ENCODE data around the gene STX8. TPM values are rescaled to one million over a fixed set of nuclear protein-coding genes. Genes with fewer than 3 reads are reported as not detected.

STX8 gene
- total RNA-seq, 1 experiment from 2014 or later, result 49.0 TPM

DNA sequence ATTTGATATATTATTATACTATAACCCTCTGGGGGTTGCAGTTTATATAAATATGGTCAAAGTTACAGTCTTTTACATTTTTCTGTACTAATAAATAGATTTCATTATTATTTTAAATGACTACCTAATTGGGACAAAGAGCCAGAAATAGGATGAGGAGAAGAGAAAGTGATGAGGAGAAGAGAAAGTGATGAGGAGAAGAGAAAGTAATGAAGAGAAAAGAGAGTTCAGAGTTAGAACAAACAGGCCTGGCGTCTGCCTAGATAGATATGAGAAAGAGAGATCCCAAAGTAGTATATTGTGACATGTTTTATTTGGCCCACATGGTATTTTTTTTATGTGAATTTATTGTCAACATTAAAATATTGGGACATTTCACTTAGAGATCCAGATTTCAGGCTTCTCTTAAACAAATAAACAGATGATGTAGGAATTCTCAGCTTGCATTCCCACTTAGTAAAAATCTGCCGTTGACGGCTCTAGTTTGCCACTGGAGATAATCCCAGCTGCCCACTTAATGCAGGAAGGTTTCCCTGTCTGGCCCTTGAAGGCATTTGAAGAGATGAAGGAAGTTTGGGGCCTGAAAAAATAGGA is 210.7 kb downstream of the STX8 start:
- POLR2A ChIA-PET, result interaction anchor here (0.7 kb wide), 1 partner anchor 25 kb away, joined by 4 read pairs; no protein-coding TSS in a partner anchor
- no peak overlapping the region for H3K4me3 Mint-ChIP-seq (ENCODE audit: unreplicated experiment)

DNA sequence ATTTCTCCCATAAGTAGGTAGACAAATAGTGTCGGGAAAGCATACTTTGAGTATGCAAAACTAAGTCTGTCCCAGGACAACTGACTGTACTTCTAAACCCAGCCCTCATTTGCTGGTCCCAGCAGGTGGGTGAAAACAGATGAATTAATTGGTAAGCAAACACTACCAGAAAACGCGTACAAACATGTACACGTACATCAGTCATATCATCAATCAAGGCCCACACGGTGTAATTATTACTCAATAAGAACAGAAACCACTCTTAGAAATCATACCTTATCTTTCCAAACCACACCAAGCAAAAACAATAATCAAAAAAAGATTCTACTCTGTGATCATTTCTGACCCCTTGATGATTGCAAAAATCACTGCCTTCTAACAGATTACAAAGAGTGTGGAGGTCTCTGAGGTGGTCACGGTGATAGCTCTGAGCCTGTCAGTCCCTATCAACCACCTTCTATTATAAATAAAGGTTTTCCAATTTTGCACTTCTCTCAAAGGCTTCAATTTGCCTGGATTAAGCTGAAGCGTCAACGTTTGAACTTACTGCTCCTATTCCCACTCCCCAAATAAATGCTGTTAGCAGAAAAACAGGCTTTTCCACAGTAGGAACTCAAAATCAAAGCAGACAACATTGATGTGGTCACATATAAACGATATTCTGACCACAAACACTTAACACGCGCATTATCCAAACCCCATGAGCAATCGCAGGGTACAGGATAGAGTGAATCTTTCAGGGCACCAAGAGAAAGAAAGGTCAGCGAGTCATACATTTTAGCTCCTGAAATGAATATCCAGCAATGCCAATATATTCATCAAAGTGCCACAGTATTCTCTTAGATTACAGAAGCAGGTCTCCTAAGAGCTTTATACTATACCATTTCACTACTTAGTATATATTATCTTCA is 211.9 kb downstream of the STX8 start:
- intact Hi-C loops (cut with micrococcal nuclease), result no loop called here
- Mint-ChIP-seq H3K4me3 (ENCODE audit: unreplicated experiment) (no peak overlapping the region), H3K4me1 (ENCODE audit: insufficient read depth, unreplicated experiment) (peaks cover 32% of the 10 kb centered on the region), H3K27me3 (ENCODE audit: insufficient read depth, unreplicated experiment) (no peaks in the 10 kb centered on the region), H3K36me3 (ENCODE audit: insufficient read depth, unreplicated experiment) (peaks cover 2% of the 10 kb centered on the region), H3K27ac (ENCODE audit: low read depth, unreplicated experiment) (no peak overlapping the region), H3K9me3 (ENCODE audit: unreplicated experiment) (no peaks in the 10 kb centered on the region)
- ChIA-PET POLR2A (interaction anchor here (0.7 kb wide), 2 partner anchors 26 to 410 kb away, joined by 3 to 4 read pairs; no protein-coding TSS in a partner anchor), CTCF (interaction anchor here (1.3 kb wide), 1 partner anchor 365 kb away, joined by 4 read pairs; no protein-coding TSS in a partner anchor)
- no TSS peak for BruUV-seq (replicated peaks)
- DNase-seq (ENCODE audit: unreplicated experiment), result peak; percentile 39
- TF ChIP-seq, protein P1, sequence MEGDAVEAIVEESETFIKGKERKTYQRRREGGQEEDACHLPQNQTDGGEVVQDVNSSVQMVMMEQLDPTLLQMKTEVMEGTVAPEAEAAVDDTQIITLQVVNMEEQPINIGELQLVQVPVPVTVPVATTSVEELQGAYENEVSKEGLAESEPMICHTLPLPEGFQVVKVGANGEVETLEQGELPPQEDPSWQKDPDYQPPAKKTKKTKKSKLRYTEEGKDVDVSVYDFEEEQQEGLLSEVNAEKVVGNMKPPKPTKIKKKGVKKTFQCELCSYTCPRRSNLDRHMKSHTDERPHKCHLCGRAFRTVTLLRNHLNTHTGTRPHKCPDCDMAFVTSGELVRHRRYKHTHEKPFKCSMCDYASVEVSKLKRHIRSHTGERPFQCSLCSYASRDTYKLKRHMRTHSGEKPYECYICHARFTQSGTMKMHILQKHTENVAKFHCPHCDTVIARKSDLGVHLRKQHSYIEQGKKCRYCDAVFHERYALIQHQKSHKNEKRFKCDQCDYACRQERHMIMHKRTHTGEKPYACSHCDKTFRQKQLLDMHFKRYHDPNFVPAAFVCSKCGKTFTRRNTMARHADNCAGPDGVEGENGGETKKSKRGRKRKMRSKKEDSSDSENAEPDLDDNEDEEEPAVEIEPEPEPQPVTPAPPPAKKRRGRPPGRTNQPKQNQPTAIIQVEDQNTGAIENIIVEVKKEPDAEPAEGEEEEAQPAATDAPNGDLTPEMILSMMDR (IDR thresholded peaks at IDR 0.05; ENCODE audit: unreplicated experiment), result no peak

More for the DNA sequence above, 210.7 kb downstream of the STX8 start:
- Mint-ChIP-seq H3K36me3 (ENCODE audit: insufficient read depth, unreplicated experiment) (peaks cover 6% of the 10 kb centered on the region), H3K27me3 (ENCODE audit: insufficient read depth, unreplicated experiment) (no peaks in the 10 kb centered on the region), H3K9me3 (ENCODE audit: unreplicated experiment) (no peaks in the 10 kb centered on the region), H3K4me1 (ENCODE audit: insufficient read depth, unreplicated experiment) (peaks cover 32% of the 10 kb centered on the region), H3K27ac (ENCODE audit: low read depth, unreplicated experiment) (peak overlapping the region; percentile 77)
- intact Hi-C loops (cut with micrococcal nuclease), result no loop called here
- DNase-seq (ENCODE audit: unreplicated experiment), result no peak
- BruUV-seq (replicated peaks), result no TSS peak
- CTCF ChIA-PET, result interaction anchor here (0.9 kb wide), 1 partner anchor 17 kb away, joined by 4 read pairs; no protein-coding TSS in a partner anchor
- TF ChIP-seq, protein P1 (IDR thresholded peaks at IDR 0.05; ENCODE audit: unreplicated experiment), result no peak

DNA sequence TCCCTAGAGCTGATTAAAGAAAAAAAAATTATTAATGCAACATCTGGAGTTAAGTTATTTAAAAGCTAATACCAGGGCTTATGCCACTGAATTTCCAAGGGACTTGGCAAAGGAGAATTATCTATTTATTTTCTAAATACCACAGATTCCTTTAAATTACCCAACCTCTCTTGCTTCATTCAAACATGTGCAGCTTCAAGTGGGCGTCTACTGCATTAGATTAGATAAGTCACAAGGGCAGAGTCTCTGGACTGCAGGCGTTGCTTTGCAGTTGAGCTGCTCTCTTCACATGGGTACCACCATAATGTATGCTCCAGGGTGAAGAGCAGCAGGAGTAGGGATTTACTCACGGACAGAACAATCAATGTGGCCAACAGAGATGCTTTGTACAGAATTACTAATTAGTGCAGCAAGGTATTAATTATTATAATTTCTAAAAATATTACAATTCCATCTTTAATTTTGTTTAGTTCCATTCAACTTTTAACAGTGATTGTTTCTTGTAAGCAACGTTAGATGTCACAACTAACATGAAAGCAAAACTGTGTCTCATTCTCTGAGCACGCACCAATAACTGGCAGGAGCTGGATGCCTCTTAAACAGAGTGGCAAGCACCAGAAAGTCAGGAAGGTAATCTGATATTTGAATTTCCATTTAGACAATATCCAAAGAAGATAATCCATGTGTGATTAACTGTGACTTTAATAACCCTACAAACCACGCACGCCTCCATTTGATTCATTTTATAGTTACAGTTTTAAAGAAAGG is 214.2 kb downstream of the STX8 start:
- BruUV-seq (replicated peaks), result no TSS peak

More for the DNA sequence above, 214.2 kb downstream of the STX8 start:
- TF ChIP-seq, protein P1 (IDR thresholded peaks at IDR 0.05; ENCODE audit: unreplicated experiment), result no peak
- Mint-ChIP-seq H3K36me3 (ENCODE audit: insufficient read depth, unreplicated experiment) (no peaks in the 10 kb centered on the region), H3K27me3 (ENCODE audit: insufficient read depth, unreplicated experiment) (no peaks in the 10 kb centered on the region), H3K4me3 (ENCODE audit: unreplicated experiment) (no peak overlapping the region), H3K27ac (ENCODE audit: low read depth, unreplicated experiment) (peak overlapping the region; percentile 16), H3K4me1 (ENCODE audit: insufficient read depth, unreplicated experiment) (peaks cover 32% of the 10 kb centered on the region), H3K9me3 (ENCODE audit: unreplicated experiment) (no peaks in the 10 kb centered on the region)
- DNase-seq (ENCODE audit: unreplicated experiment), result peak; percentile 66
- intact Hi-C loops (cut with micrococcal nuclease), result no loop called here
- ChIA-PET POLR2A (interaction anchor here (0.6 to 0.8 kb wide), 3 partner anchors 10 to 802 kb away, joined by 3 read pairs; no protein-coding TSS in a partner anchor), CTCF (interaction anchor here (0.6 kb wide), 1 partner anchor 11 kb away, joined by 3 read pairs; no protein-coding TSS in a partner anchor)

All from MCF 10A (cell line).